A673 (cell line): ENCODE results near the gene KCTD2. TPM values are rescaled to one million over a fixed set of nuclear protein-coding genes. Genes with fewer than 3 reads are reported as not detected.
A peak's percentile ranks its signal among the peaks of the same experiment; 100 is the strongest.

Experiments
- BruUV-seq: library from RNA; stranded (reverse); fragments of 400-500 nt; replicated peaks from 2 replicates; lab custom pipeline; 2021; lab: Mats Ljungman, UMichigan
- CTCF ChIA-PET: fragments of 300-600 bp; sonication (Branson Sonifier 250); formaldehyde crosslinking; loops from one replicate; lab custom pipeline; 2022; ENCODE audit warnings: antibody characterized with exemption; lab: Charles Lee
- POLR2A ChIA-PET: fragments of 300-600 bp; sonication (Branson Sonifier 250); formaldehyde crosslinking; loops from one replicate; lab custom pipeline; 2022; ENCODE audit warnings: antibody characterized with exemption; ENCODE audit not compliant: low non-redundant PET; lab: Charles Lee
- DNase-seq: peaks from one replicate; pipeline ENCODE4 v3.0.0-alpha.2; 2015; ENCODE audit warnings: low spot score
- H3K27ac ChIP-seq: fragments of 200-600 bp; sonication (generic); 2 replicates; pipeline ENCODE4 v1.5.1; 2016; ENCODE audit warnings: mixed run types, low read depth, mild to moderate bottlenecking, mixed read lengths, antibody characterized with exemption, low read length; ENCODE audit not compliant: poor library complexity, severe bottlenecking
- H3K27me3 ChIP-seq: fragments of 200-600 bp; sonication (generic); replicated peaks from 2 replicates; pipeline ENCODE4 v1.6.1; 2017; ENCODE audit warnings: mixed run types, low read depth, mild to moderate bottlenecking, mixed read lengths, antibody characterized with exemption, low read length; ENCODE audit not compliant: insufficient read depth, poor library complexity
- H3K36me3 ChIP-seq: fragments of 200-600 bp; sonication (generic); 2 replicates; pipeline ENCODE4 v1.6.1; 2016; ENCODE audit warnings: mixed run types, mild to moderate bottlenecking, mixed read lengths, antibody characterized with exemption, low read length; ENCODE audit not compliant: insufficient read depth, poor library complexity, severe bottlenecking
- H3K4me1 ChIP-seq: fragments of 200-600 bp; sonication (generic); 2 replicates; pipeline ENCODE4 v1.6.1; 2017; ENCODE audit warnings: mixed run types, mild to moderate bottlenecking, mixed read lengths, antibody characterized with exemption, low read length; ENCODE audit not compliant: insufficient read depth, poor library complexity, severe bottlenecking
- H3K4me3 ChIP-seq: fragments of 200-600 bp; sonication (generic); 2 replicates; pipeline ENCODE4 v1.5.1; 2016; ENCODE audit warnings: low read depth, mixed run types, mild to moderate bottlenecking, mixed read lengths, low read length; ENCODE audit not compliant: poor library complexity, severe bottlenecking
- H3K9me3 ChIP-seq: fragments of 200-600 bp; sonication (generic); 2 replicates; pipeline ENCODE4 v1.6.1; 2016; ENCODE audit warnings: mixed run types, low read depth, mild to moderate bottlenecking, mixed read lengths, antibody characterized with exemption, low read length; ENCODE audit not compliant: poor library complexity, severe bottlenecking
- CTCF ChIP-seq: fragments of 300-800, 200-600 bp; sonication (generic); conservative IDR thresholded peaks from 2 replicates; pipeline ENCODE4 v1.5.1; 2017; ENCODE audit warnings: low read depth, mild to moderate bottlenecking, antibody characterized with exemption, low read length, moderate library complexity, mixed read lengths
- EZH2 ChIP-seq: fragments of 200-600 bp; sonication (generic); IDR thresholded peaks from 2 replicates; pipeline ENCODE4 v1.6.1; 2017; ENCODE audit warnings: borderline replicate concordance, low read depth, mild to moderate bottlenecking, mixed read lengths, antibody characterized with exemption, low read length; ENCODE audit not compliant: poor library complexity, severe bottlenecking
- intact Hi-C: fragments of 100-400 bp; cut with micrococcal nuclease; formaldehyde crosslinking; loops from one replicate; pipeline ENCODE4 v1.10.0; 2022; ENCODE audit not compliant: unreplicated experiment
- total RNA-seq: library from RNA; stranded (reverse); gene quantifications from 2 replicates; pipeline ENCODE4 v1.2.3, GENCODE V29; 2021

The KCTD2 gene
- total RNA-seq, 1 experiment from 2014 or later: 25.6 TPM

DNA sequence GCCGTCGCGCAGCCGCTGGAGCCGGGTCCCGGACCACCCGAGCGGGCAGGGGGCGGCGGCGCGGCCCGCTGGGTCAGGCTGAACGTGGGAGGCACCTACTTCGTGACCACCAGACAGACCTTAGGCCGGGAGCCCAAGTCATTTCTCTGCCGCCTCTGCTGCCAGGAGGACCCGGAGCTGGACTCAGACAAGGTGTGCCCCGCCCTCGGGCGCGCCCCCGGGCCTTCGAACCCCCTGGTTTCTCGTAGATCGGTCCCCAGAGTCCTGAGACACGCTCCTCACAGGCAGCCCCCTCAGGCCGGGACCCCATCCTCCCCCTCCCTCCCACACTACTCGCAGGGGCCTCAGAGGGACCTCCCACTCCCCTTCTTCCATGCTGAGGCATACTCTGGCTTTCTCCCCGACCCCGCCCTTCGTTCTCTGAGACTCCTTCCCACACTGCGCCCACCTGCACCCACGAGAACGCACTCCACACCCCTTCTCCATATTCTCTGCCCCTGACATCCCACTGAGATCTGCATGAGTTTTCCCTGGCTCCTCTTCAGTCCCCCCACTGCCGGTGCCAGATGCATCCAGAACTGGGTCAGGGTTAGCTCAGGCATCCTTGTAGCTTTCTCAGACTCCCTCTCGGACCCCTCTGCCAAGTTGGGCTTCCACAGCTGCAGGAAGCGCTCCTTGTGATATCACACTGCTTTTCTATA lies 523 bp downstream of the KCTD2 start:
- peaks cover 9% of the 10 kb centered on the region for H3K4me1 ChIP-seq
- intact Hi-C loops: no loop called here
- no TSS peak for BruUV-seq
- peaks cover 15% of the 10 kb centered on the region for H3K36me3 ChIP-seq
- POLR2A ChIA-PET: no interaction called here
- TF ChIP-seq EZH2 (no peak), CTCF (no peak)
- H3K9me3 ChIP-seq: no peaks in the 10 kb centered on the region
- peak overlapping the region; percentile 84 for H3K27ac ChIP-seq
- CTCF ChIA-PET: no interaction called here
- DNase-seq: no peak
- H3K27me3 ChIP-seq: no peaks in the 10 kb centered on the region
- peak overlapping the region; percentile 90 for H3K4me3 ChIP-seq

DNA sequence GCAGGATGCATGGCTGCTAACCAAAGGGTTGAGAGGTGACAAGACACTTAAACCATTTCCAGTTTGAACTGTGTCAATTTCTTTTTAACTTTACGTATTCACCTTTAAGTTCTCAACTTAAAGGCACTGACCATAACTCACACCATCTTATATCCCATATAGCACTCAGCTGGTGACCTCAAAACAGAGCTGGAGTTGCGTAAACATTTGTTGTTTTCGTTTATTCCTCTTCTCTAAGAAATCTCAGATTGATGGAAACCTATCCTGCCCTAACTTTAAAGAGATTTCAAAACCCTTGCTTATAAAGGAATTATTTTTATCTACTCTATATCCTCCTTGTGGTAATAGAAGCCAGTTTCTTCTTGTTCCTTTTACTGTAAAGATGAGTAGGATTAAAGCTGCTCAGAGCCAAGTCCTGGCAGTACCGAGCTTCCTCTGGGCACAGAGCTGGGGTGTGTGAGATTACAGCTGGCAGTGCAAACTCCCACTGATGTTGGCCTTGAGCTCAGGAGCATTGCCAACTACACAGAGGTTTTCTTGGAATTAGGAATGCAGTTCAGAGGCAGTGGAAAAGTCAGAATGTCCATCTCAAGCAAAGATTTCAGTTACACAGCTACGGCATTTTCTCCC lies 1.3 kb downstream of the KCTD2 start:
- POLR2A ChIA-PET: no interaction called here
- CTCF ChIA-PET: no interaction called here

GRCh38 chr17:75049057-75049456 lies 2.0 kb downstream of the KCTD2 start:
- DNase-seq: no peak
- TF ChIP-seq EZH2: no peak
- TF ChIP-seq CTCF: no peak
- Histone ChIP-seq H3K36me3 (peaks cover 26% of the 10 kb centered on the region), H3K4me1 (peaks cover 9% of the 10 kb centered on the region), H3K9me3 (no peaks in the 10 kb centered on the region), H3K27me3 (no peaks in the 10 kb centered on the region), H3K4me3 (no peak overlapping the region), H3K27ac (no peak overlapping the region)
- ChIA-PET CTCF (no interaction called here), POLR2A (interaction anchor here (0.6 kb wide), 1 partner anchor 11 kb away, joined by 3 read pairs; no protein-coding TSS in a partner anchor)
- BruUV-seq: no TSS peak
- intact Hi-C loops: no loop called here

More for the DNA sequence above, 1.3 kb downstream of the KCTD2 start:
- H3K27me3 ChIP-seq: no peaks in the 10 kb centered on the region
- intact Hi-C loops: no loop called here
- no peak for DNase-seq
- H3K4me3 ChIP-seq: peak overlapping the region; percentile 90
- TF ChIP-seq CTCF (no peak), EZH2 (no peak)
- H3K9me3 ChIP-seq: no peaks in the 10 kb centered on the region
- TSS peak; percentile 45 for BruUV-seq
- H3K27ac ChIP-seq: peak overlapping the region; percentile 84
- H3K36me3 ChIP-seq: peaks cover 21% of the 10 kb centered on the region
- H3K4me1 ChIP-seq: peaks cover 9% of the 10 kb centered on the region
